Activated T-cell treated with anti-CD3 and anti-CD28 coated beads, Interleukin-2, amount 50 U/mL, for 24 hours (primary cell): ENCODE data around the gene INSYN1.
"Not testable (repeated sequence)": the region's sequence is repeated elsewhere in the genome, so short reads cannot be mapped to it uniquely, and the experiment has no call there.

Experiments
- DNase-seq: peaks from one replicate; pipeline ENCODE4 v3.0.0-alpha.2; 2020
- H3K27ac Mint-ChIP-seq: 2 replicates; pipeline ENCODE4 v1.8.0; 2020; ENCODE audit warnings: mild to moderate bottlenecking, mixed read lengths
- H3K27me3 Mint-ChIP-seq: 2 replicates; pipeline ENCODE4 v1.8.0; 2020; ENCODE audit warnings: mixed read lengths
- H3K36me3 Mint-ChIP-seq: 2 replicates; pipeline ENCODE4 v1.8.0; 2020; ENCODE audit warnings: low read depth, mixed read lengths
- H3K4me1 Mint-ChIP-seq: 2 replicates; pipeline ENCODE4 v1.8.0; 2020; ENCODE audit warnings: low read depth, mixed read lengths
- H3K4me3 Mint-ChIP-seq: 2 replicates; pipeline ENCODE4 v1.8.0; 2020; ENCODE audit warnings: mild to moderate bottlenecking, moderate library complexity, mixed read lengths
- H3K9me3 Mint-ChIP-seq: 2 replicates; pipeline ENCODE4 v1.8.0; 2020; ENCODE audit warnings: mixed read lengths

INSYN1 gene

GRCh38 chr15:73749533-73749932 is 3.6 kb downstream of the INSYN1 start:
- DNase-seq, result no peak
- H3K27me3 Mint-ChIP-seq, result peaks cover 64% of the 10 kb centered on the region
- no peak overlapping the region for H3K27ac Mint-ChIP-seq
- no peaks in the 10 kb centered on the region for H3K36me3 Mint-ChIP-seq
- H3K9me3 Mint-ChIP-seq, result no peaks in the 10 kb centered on the region
- H3K4me1 Mint-ChIP-seq, result peaks cover 4% of the 10 kb centered on the region
- no peak overlapping the region for H3K4me3 Mint-ChIP-seq

GRCh38 chr15:73748730-73749129 is 4.4 kb downstream of the INSYN1 start:
- H3K4me1 Mint-ChIP-seq, result peaks cover 4% of the 10 kb centered on the region
- H3K27me3 Mint-ChIP-seq, result peaks cover 56% of the 10 kb centered on the region
- H3K4me3 Mint-ChIP-seq, result no peak overlapping the region
- no peak overlapping the region for H3K27ac Mint-ChIP-seq
- no peaks in the 10 kb centered on the region for H3K36me3 Mint-ChIP-seq
- no peaks in the 10 kb centered on the region for H3K9me3 Mint-ChIP-seq
- DNase-seq, result no peak

GRCh38 chr15:73747847-73748590 is 5.1 kb downstream of the INSYN1 start:
- Mint-ChIP-seq H3K9me3 (no peaks in the 10 kb centered on the region), H3K27me3 (peaks cover 53% of the 10 kb centered on the region), H3K27ac (no peak overlapping the region), H3K36me3 (no peaks in the 10 kb centered on the region), H3K4me3 (no peak overlapping the region), H3K4me1 (peaks cover 2% of the 10 kb centered on the region)
- no peak for DNase-seq

- Mint-ChIP-seq H3K27me3 (peaks cover 53% of the 10 kb centered on the region), H3K27ac (no peak overlapping the region), H3K9me3 (no peaks in the 10 kb centered on the region), H3K36me3 (no peaks in the 10 kb centered on the region), H3K4me3 (no peak overlapping the region), H3K4me1 (peaks cover 2% of the 10 kb centered on the region)
- no peak for DNase-seq
These were observed 6.3 kb downstream of the INSYN1 start for GRCh38 chr15:73746883-73747282.

GRCh38 chr15:73746261-73746660 is 6.9 kb downstream of the INSYN1 start:
- H3K9me3 Mint-ChIP-seq, result no peaks in the 10 kb centered on the region
- DNase-seq, result no peak
- no peaks in the 10 kb centered on the region for H3K36me3 Mint-ChIP-seq
- no peak overlapping the region for H3K4me3 Mint-ChIP-seq
- H3K27ac Mint-ChIP-seq, result no peak overlapping the region
- H3K4me1 Mint-ChIP-seq, result no peaks in the 10 kb centered on the region
- peaks cover 49% of the 10 kb centered on the region for H3K27me3 Mint-ChIP-seq

GRCh38 chr15:73745073-73745472 is 8.1 kb downstream of the INSYN1 start:
- Mint-ChIP-seq H3K4me3 (no peak overlapping the region), H3K4me1 (no peaks in the 10 kb centered on the region), H3K27ac (no peak overlapping the region), H3K36me3 (no peaks in the 10 kb centered on the region), H3K9me3 (no peaks in the 10 kb centered on the region), H3K27me3 (peaks cover 38% of the 10 kb centered on the region)
- no peak for DNase-seq

GRCh38 chr15:73744293-73744692 is 8.9 kb downstream of the INSYN1 start:
- no peak for DNase-seq
- H3K4me3 Mint-ChIP-seq, result no peak overlapping the region
- H3K4me1 Mint-ChIP-seq, result no peaks in the 10 kb centered on the region
- H3K9me3 Mint-ChIP-seq, result no peaks in the 10 kb centered on the region
- peaks cover 30% of the 10 kb centered on the region for H3K27me3 Mint-ChIP-seq
- no peak overlapping the region for H3K27ac Mint-ChIP-seq
- no peaks in the 10 kb centered on the region for H3K36me3 Mint-ChIP-seq

- H3K27me3 Mint-ChIP-seq, result peaks cover 12% of the 10 kb centered on the region
- no peaks in the 10 kb centered on the region for H3K9me3 Mint-ChIP-seq
- no peak for DNase-seq
- H3K27ac Mint-ChIP-seq, result no peak overlapping the region
- no peak overlapping the region for H3K4me3 Mint-ChIP-seq
- no peaks in the 10 kb centered on the region for H3K36me3 Mint-ChIP-seq
- no peaks in the 10 kb centered on the region for H3K4me1 Mint-ChIP-seq
These were observed 11.8 kb downstream of the INSYN1 start for GRCh38 chr15:73741321-73741836.

GRCh38 chr15:73740152-73741048 is 12.8 kb downstream of the INSYN1 start:
- Mint-ChIP-seq H3K4me3 (no peak overlapping the region), H3K27me3 (peaks cover 16% of the 10 kb centered on the region), H3K9me3 (no peaks in the 10 kb centered on the region), H3K36me3 (no peaks in the 10 kb centered on the region), H3K4me1 (no peaks in the 10 kb centered on the region), H3K27ac (no peak overlapping the region)
- no peak for DNase-seq

- no peaks in the 10 kb centered on the region for H3K4me1 Mint-ChIP-seq
- H3K4me3 Mint-ChIP-seq, result no peak overlapping the region
- DNase-seq, result no peak
- H3K9me3 Mint-ChIP-seq, result no peaks in the 10 kb centered on the region
- H3K36me3 Mint-ChIP-seq, result no peaks in the 10 kb centered on the region
- H3K27me3 Mint-ChIP-seq, result peaks cover 24% of the 10 kb centered on the region
- no peak overlapping the region for H3K27ac Mint-ChIP-seq
These were observed 15.6 kb downstream of the INSYN1 start for GRCh38 chr15:73737535-73737934.

- no peak overlapping the region for H3K27ac Mint-ChIP-seq
- H3K4me1 Mint-ChIP-seq, result no peaks in the 10 kb centered on the region
- no peaks in the 10 kb centered on the region for H3K9me3 Mint-ChIP-seq
- peaks cover 24% of the 10 kb centered on the region for H3K27me3 Mint-ChIP-seq
- H3K36me3 Mint-ChIP-seq, result no peaks in the 10 kb centered on the region
- no peak for DNase-seq
- H3K4me3 Mint-ChIP-seq, result no peak overlapping the region
These were observed 20.2 kb downstream of the INSYN1 start for GRCh38 chr15:73732930-73733329.

- not testable (repeated sequence) for H3K27ac Mint-ChIP-seq, H3K36me3 Mint-ChIP-seq, H3K4me3 Mint-ChIP-seq, H3K4me1 Mint-ChIP-seq, DNase-seq, H3K9me3 Mint-ChIP-seq
- peaks cover 24% of the 10 kb centered on the region for H3K27me3 Mint-ChIP-seq
These were observed 21.1 kb downstream of the INSYN1 start for GRCh38 chr15:73732051-73732450.

GRCh38 chr15:73727330-73727976 is 25.7 kb downstream of the INSYN1 start:
- DNase-seq, result no peak
- no peaks in the 10 kb centered on the region for H3K36me3 Mint-ChIP-seq
- H3K4me1 Mint-ChIP-seq, result no peaks in the 10 kb centered on the region
- no peak overlapping the region for H3K4me3 Mint-ChIP-seq
- peaks cover 18% of the 10 kb centered on the region for H3K27me3 Mint-ChIP-seq
- H3K27ac Mint-ChIP-seq, result no peak overlapping the region
- H3K9me3 Mint-ChIP-seq, result no peaks in the 10 kb centered on the region

- Mint-ChIP-seq H3K27ac (no peak overlapping the region), H3K4me3 (no peak overlapping the region), H3K4me1 (no peaks in the 10 kb centered on the region), H3K36me3 (no peaks in the 10 kb centered on the region), H3K27me3 (peaks cover 33% of the 10 kb centered on the region), H3K9me3 (no peaks in the 10 kb centered on the region)
- DNase-seq, result no peak
These were observed 28.9 kb downstream of the INSYN1 start for GRCh38 chr15:73724212-73724611.
